Epithelial cell of proximal tubule (primary cell): Measurements from ENCODE around the gene GASK1A. TPM values are rescaled to one million over a fixed set of nuclear protein-coding genes. Genes with fewer than 3 reads are reported as not detected.

Source experiments
- DNase-seq: peaks from one replicate; pipeline ENCODE4 v3.0.0-alpha.2; 2011; ENCODE audit warnings: low read depth
- H3K4me3 ChIP-seq: 2 replicates; pipeline ENCODE4 v1.5.1; 2011; ENCODE audit warnings: low read depth, mild to moderate bottlenecking, low read length
- total RNA-seq: library from RNA; depleted of rRNA; stranded (reverse); fragments of >200 nt; gene quantifications from 2 replicates; pipeline ENCODE4 v1.2.3, GENCODE V29; 2015
- TF ChIP-seq, protein P1 (sequence below): conservative IDR thresholded peaks from 2 replicates; pipeline ENCODE4 v1.5.1; 2012; ENCODE audit warnings: low read depth, mild to moderate bottlenecking, low read length

Gene GASK1A
- 1.1 and 1.2 TPM in 2 replicates for total RNA-seq

DNA sequence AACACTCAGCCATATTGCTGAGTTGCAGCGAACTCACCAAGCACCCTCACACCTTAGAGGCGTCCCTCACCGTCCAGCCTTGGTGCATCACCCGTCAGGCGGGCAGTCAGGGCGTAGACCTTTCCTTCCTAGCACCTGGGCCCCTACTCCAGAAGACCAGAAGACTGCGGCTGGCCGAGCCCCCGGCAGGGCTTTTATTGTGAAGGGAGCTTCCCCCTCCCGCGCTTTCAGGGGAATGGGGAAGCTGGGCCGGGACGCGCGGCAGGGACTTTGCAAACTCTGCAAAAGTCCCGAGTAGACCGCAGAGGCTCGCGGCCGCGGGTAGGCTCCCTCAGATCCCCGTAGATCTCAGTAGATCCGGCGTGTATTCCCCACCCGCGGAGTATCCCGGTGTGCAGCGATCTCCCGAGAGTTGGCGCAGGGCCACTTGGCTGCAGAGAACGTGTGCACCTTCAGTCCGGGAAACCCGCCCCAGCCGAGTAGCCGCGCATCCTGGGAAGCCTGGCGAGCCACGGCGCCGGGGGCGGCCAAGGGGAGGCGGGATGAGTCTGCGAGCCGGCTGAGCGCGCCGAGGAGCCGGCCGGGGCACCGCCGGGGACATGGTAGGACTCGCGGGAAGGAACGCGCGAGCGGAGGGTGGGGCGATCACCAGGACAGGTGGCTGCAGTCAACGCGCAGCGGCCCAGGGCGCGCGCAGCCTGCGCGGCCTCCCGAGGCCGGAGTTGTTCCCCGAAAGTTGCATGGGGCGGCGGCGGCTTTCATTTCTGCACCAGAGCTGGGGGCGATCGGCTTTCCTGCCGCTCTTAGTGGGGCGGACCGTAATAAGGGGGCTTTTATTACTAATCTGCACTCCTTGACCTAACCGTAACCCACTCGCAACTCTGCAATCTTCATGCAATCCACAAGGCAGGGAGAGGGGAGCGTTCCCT lies at the start of gene GASK1A:
GASK1A (plus strand) TSS at position 268 of the 929 bp plus-strand sequence; CDS start at position 600, 332 bp downstream.
- DNase-seq: no peak
- TF ChIP-seq, protein P1, sequence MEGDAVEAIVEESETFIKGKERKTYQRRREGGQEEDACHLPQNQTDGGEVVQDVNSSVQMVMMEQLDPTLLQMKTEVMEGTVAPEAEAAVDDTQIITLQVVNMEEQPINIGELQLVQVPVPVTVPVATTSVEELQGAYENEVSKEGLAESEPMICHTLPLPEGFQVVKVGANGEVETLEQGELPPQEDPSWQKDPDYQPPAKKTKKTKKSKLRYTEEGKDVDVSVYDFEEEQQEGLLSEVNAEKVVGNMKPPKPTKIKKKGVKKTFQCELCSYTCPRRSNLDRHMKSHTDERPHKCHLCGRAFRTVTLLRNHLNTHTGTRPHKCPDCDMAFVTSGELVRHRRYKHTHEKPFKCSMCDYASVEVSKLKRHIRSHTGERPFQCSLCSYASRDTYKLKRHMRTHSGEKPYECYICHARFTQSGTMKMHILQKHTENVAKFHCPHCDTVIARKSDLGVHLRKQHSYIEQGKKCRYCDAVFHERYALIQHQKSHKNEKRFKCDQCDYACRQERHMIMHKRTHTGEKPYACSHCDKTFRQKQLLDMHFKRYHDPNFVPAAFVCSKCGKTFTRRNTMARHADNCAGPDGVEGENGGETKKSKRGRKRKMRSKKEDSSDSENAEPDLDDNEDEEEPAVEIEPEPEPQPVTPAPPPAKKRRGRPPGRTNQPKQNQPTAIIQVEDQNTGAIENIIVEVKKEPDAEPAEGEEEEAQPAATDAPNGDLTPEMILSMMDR: no peak

DNA sequence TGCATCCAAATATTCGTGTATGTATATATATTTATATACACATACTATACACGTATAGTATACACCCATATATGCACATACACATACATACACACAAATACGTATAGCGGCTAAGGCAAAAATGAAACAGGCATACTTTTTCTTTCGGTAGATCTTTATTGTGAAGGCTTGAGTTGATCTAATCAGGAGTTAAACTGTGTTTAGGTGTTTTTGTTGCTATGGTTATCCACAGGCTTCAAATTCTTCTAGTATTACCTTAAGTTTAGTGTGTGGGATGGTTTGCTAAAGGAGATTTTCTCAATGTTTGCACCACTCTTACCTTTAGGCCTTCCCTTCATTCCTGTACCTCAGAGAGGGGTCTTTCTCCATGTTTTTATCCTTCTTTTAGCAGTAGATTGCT lies 45.0 kb upstream of the GASK1A start:
- TF ChIP-seq, protein P1: no peak
- H3K4me3 ChIP-seq: no peak overlapping the region
- no peak for DNase-seq

More for the DNA sequence above, at the start of gene GASK1A:
- H3K4me3 ChIP-seq: peak within 1 kb of the TSS; percentile 35

DNA sequence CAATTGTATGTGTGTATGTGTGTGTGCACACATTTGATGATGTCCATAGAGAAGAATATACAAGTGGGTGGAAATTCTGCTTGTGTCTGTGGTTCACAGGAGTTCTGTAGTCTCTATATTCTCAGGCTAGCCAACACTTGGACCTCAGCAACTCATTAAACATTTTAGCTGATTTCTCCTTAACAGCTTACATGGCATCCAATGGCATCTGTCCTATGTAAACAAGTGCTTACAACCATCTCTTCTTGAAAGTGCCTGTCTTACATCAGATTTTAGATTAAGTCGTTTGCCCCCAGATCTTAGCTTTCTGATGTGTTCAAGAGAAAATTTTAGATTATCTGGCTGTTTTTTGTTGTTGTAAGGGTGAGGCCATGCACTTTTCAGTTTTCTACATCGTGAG lies 44.2 kb upstream of the GASK1A start:
- no peak overlapping the region for H3K4me3 ChIP-seq
- DNase-seq: no peak
- TF ChIP-seq, protein P1: no peak

DNA sequence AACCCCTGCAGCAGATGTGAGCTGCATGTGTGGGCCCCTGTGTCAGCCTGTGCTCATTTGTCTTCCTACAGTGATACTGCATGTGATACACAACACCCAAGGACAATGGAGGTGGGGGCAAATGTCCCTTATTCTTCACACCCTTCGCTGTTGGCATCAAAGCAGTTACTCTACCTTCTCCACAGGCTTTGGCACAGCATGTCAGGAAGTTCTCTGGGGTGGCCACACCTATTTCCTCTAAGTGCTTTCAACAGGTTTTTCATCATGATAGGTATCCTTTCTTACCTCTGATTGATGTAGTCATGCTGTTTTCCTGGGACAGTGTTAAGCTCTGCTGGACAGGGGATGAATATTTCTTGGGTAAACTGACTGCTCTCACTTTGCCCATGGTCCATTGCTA lies 43.6 kb upstream of the GASK1A start:
- TF ChIP-seq, protein P1: no peak
- H3K4me3 ChIP-seq: no peak overlapping the region
- DNase-seq: no peak

DNA sequence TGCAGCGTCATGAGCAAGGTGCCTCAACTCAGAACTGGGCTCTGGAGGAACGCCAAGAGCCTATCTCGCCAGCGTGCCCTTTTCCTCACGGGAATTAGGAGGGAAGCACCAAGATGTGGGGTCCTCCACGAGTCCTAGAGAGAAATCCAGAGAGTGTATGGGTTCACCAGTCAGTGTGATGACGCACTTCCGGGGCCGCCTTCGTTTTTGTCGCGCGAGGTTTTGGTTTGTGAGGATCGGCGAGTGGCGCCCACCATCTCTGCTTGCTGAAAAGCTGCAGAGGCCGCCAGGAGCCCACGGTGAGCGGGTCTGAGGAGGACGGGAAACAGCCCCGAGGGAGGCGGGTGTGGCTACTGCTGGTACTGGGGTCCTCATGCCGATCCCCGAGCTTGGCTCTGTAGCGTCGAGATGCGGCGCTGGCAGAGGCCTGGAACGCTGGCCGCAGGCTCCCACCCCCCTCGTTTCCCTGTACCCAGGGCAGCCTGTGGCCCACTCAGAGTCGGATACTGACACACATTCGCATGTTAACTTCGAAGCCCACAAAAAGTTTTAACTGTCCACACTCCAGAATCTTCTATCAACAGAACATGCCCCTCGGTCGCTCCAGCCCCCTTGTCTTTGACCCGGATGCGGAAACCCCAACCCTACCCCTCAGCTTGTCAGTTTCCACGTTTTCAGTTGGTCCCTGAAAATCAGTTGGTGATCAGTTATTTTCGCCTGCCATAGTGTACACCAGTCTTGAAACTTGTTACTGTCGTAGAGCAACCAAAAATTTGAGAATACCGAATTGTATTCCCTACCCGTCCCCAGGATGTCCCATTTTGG lies 42.7 kb upstream of the GASK1A start:
- H3K4me3 ChIP-seq: peak overlapping the region; percentile 48
- TF ChIP-seq, protein P1: no peak

DNA sequence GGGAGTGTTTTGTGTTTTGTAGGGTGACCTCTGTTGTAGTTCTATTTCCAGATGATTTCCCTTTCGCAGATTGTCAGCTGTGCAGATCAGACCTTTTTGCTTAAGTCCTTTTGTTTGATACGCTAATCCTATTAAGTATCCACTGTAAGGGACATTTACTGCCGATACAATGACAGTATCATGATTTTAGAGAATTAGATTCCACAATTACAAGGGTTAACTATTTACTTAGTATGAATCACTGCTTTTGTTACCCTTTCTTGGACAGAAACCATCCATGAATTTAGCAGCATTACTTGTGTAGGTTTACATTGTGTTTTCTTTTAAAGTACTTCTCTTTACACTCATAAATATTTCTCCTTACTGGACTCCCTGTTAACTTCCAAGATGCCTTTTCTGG lies 41.8 kb upstream of the GASK1A start:
- TF ChIP-seq, protein P1: no peak
- DNase-seq: no peak
- H3K4me3 ChIP-seq: no peak overlapping the region

More for the DNA sequence above, 42.7 kb upstream of the GASK1A start:
- DNase-seq: no peak
